Sigmoid colon (tissue), 7 donors: ENCODE measurements around the gene CYSLTR1. TPM values are rescaled to one million over a fixed set of nuclear protein-coding genes. Genes with fewer than 3 reads are reported as not detected.

ENCODE experiments used
- DNase-seq: peaks from one replicate; pipeline ENCODE4 v3.0.0-alpha.2; 2019
- H3K27ac ChIP-seq, 4 donors: fragments of 200-600 bp; sonication (generic); one replicate each; pipeline ENCODE4 v1.5.1; 2016 to 2019; ENCODE audit warnings: mild to moderate bottlenecking in 1 of 4
- H3K27me3 ChIP-seq, 3 donors: fragments of 200-600 bp; sonication (generic); one replicate each; pipeline ENCODE4 v1.5.1; 2019; ENCODE audit warnings: mild to moderate bottlenecking in 1 of 3
- H3K36me3 ChIP-seq, 4 donors: fragments of 200-600 bp; sonication (generic); one replicate each; pipeline ENCODE4 v1.5.1; 2016 to 2019
- H3K4me1 ChIP-seq, 4 donors: fragments of 200-600 bp; sonication (generic); one replicate each; pipeline ENCODE4 v1.5.1; 2017 to 2019
- H3K4me3 ChIP-seq, 4 donors: fragments of 200-600 bp; sonication (generic); one replicate each; pipeline ENCODE4 v1.5.1; 2017 to 2019; ENCODE audit warnings: mild to moderate bottlenecking in 2 of 4, moderate library complexity in 1 of 4
- H3K9me3 ChIP-seq, 4 donors: fragments of 200-600 bp in 3 of 4; sonication (generic) in 3 of 4; one replicate each; pipeline versions ENCODE4 v1.5.1 to v1.6.1; 2013 to 2019
- CTCF ChIP-seq, 4 experiments: fragments of 450-650 bp in 3 of 4; fragments of 200-600 bp in 1 of 4; IDR thresholded peaks; one replicate each; pipeline ENCODE4 v1.5.1; 2016 to 2019; ENCODE audit warnings: antibody characterized with exemption in 4 of 4, mild to moderate bottlenecking in 3 of 4, moderate library complexity in 2 of 4
- EP300 ChIP-seq, 4 donors: sonication (generic); formaldehyde crosslinking; IDR thresholded peaks; one replicate each; pipeline ENCODE4 v1.6.1; 2017; ENCODE audit warnings: antibody characterized with exemption in 4 of 4
- POLR2A ChIP-seq, 2 donors: fragments of 450-650 bp; IDR thresholded peaks; one replicate each; pipeline ENCODE4 v1.6.1; 2016; ENCODE audit warnings: antibody characterized with exemption in 2 of 2, mild to moderate bottlenecking in 2 of 2, moderate library complexity in 2 of 2
- POLR2AphosphoS5 ChIP-seq, 4 donors: sonication (generic); formaldehyde crosslinking; IDR thresholded peaks; one replicate each; pipeline ENCODE4 v1.6.1; 2017; ENCODE audit warnings: antibody characterized with exemption in 4 of 4
- WGBS, 2 donors: extraction: QIAGEN DNeasy Blood & Tissue Kit; methylation state at CpG; one replicate each; pipeline ENCODE4 v1.1.7; 2013; 5-methylcytosine and 5-hydroxymethylcytosine counted together
- intact Hi-C: fragments of 100-400 bp; cut with DNase I; formaldehyde crosslinking; loops from one replicate; pipeline ENCODE4 v1.15.1; 2023
- polyA plus RNA-seq, 3 donors: library from polyadenylated mRNA; stranded (reverse); fragments of 200-250 nt; gene quantifications; one replicate each; pipeline ENCODE4 v1.2.3, GENCODE V29; 2013
- total RNA-seq, 4 donors: library from RNA; depleted of rRNA; stranded (reverse); fragments of >200 nt; gene quantifications; one replicate each; pipeline ENCODE4 v1.1.0, GENCODE V29; 2016
- donor health status: healthy with polysubstance abuse.
- donor health status: Bipolar disorder and iron deficiency.
- donor health status: healthy.

The CYSLTR1 gene, protein sequence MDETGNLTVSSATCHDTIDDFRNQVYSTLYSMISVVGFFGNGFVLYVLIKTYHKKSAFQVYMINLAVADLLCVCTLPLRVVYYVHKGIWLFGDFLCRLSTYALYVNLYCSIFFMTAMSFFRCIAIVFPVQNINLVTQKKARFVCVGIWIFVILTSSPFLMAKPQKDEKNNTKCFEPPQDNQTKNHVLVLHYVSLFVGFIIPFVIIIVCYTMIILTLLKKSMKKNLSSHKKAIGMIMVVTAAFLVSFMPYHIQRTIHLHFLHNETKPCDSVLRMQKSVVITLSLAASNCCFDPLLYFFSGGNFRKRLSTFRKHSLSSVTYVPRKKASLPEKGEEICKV
- 1 to 10 TPM; 1.2 to 3.0 (median 1.7) TPM for total RNA-seq
- polyA plus RNA-seq, result 1 to 10 TPM in 2 of 3 donors, under 1 TPM in 1; 0.60 to 2.9 (median 1.6) TPM

DNA sequence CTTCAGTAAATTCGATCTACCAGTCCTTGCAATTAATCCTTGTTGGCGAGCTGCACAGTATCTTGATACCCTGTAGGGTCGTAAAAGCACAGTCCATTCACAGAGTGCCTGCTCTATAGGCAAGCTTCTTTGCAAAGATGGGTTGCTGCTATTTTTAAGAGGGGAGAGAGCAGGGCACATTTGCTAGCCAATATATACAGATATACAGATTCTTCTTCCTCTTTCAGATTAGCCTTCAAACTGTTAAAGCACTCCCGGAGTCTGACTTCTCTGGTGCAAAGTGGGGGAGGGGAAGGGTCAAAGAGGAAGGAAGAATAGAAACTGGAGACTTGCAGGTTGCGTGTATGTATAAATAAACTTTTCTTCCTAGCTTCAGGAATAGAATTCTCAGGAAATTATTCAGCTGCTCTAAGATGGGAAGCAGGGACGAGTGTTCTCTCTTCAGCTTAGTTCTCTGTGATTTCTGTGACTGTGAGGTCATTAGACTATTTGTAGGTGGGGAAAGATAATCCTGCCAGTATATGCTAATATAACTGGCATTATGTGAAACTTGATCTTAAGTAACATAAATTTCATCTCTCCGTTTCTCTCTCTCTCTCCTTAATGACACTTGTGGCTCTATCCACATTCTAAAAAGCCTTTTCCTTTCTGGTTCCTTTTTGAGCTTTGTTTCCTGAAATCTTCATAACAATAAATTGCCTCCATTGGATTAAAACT lies at the start of gene CYSLTR1:
Gene CYSLTR1 (minus strand): TSS at position 242 of the 717 bp plus-strand sequence. CDS start 53,865 bp downstream, outside the sequence.
- 20% methylated on average over 7 of the region's 7 CpGs for WGBS, 2 donors
- Histone ChIP-seq H3K27me3 (no peaks in the 10 kb centered on the region), H3K36me3 (no peaks in the 10 kb centered on the region), H3K27ac (peak within 1 kb of the TSS in 2 of 4 donors; percentile 5 to 69), H3K4me3 (peak within 1 kb of the TSS in 2 of 4 donors; percentile 15 to 25), H3K4me1 (no peaks in the 10 kb centered on the region), H3K9me3 (no peaks in the 10 kb centered on the region)
- intact Hi-C loops, result no loop called here
- DNase-seq, result no peak
- TF ChIP-seq POLR2A (IDR thresholded peaks at IDR 0.05), result no peak
- TF ChIP-seq POLR2AphosphoS5 (IDR thresholded peaks at IDR 0.05), result no peak
- no peak for TF ChIP-seq CTCF (IDR thresholded peaks at IDR 0.05)
- no peak for TF ChIP-seq EP300 (IDR thresholded peaks at IDR 0.05)

DNA sequence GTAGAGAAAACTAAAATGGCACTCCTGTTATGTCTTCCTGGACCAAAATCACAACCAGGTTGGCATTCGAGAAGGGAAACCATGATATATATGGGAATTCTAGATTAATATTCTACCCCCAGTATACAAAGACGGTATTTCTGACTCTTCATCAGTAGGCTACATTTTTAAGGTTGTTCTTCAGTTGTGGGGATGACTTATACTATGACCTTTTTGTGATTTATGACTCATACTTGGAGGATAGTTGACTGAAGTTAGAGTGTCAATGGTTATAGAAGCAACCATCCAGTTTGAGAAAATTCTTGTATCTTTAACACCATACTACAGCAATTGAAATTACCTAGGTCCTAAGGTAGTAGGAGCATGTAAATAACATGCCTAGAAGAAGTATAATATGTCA lies 49.8 kb upstream of the CYSLTR1 start:
- Histone ChIP-seq H3K4me1 (no peaks in the 10 kb centered on the region), H3K36me3 (no peaks in the 10 kb centered on the region), H3K9me3 (no peaks in the 10 kb centered on the region), H3K27ac (no peak overlapping the region), H3K27me3 (no peaks in the 10 kb centered on the region), H3K4me3 (no peak overlapping the region)
- intact Hi-C loops, result no loop called here
- WGBS, 2 donors, result 89 to 94% methylated on average over 2 of the region's 2 CpGs
- TF ChIP-seq POLR2AphosphoS5 (IDR thresholded peaks at IDR 0.05) (no peak), CTCF (IDR thresholded peaks at IDR 0.05) (no peak), EP300 (IDR thresholded peaks at IDR 0.05) (no peak), POLR2A (IDR thresholded peaks at IDR 0.05) (no peak)
- no peak for DNase-seq

- intact Hi-C loops, result no loop called here
- Histone ChIP-seq H3K9me3 (no peaks in the 10 kb centered on the region), H3K4me1 (no peaks in the 10 kb centered on the region), H3K27me3 (no peaks in the 10 kb centered on the region), H3K27ac (no peak overlapping the region), H3K36me3 (no peaks in the 10 kb centered on the region), H3K4me3 (no peak overlapping the region)
- TF ChIP-seq POLR2A (IDR thresholded peaks at IDR 0.05), result no peak
- no peak for TF ChIP-seq POLR2AphosphoS5 (IDR thresholded peaks at IDR 0.05)
- TF ChIP-seq EP300 (IDR thresholded peaks at IDR 0.05), result no peak
- TF ChIP-seq CTCF (IDR thresholded peaks at IDR 0.05), result no peak
- DNase-seq, result no peak
These were observed 48.5 kb upstream of the CYSLTR1 start for GRCh38 chrX:78375894-78376293.

DNA sequence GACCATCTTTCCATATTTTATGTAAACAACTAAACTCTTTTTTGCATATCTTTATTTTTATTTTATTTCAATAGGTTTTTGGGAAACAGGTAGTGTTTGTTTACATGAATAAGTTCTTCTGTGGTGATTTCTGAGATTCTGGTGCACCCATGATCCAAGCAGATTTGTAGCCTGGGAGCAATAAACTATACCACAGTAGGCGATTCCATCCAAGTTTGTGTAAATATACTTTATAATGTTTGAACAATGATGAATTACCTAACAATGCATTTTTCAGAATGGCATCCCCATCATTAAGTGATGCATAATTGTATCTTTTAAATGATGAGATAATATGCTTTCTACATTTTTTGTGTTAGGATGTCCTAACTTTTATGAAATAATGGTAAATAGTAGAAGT lies 39.2 kb upstream of the CYSLTR1 start:
- TF ChIP-seq CTCF (IDR thresholded peaks at IDR 0.05) (no peak), POLR2AphosphoS5 (IDR thresholded peaks at IDR 0.05) (no peak), EP300 (IDR thresholded peaks at IDR 0.05) (no peak), POLR2A (IDR thresholded peaks at IDR 0.05) (no peak)

More for the DNA sequence above, 39.2 kb upstream of the CYSLTR1 start:
- no peaks in the 10 kb centered on the region for H3K36me3 ChIP-seq
- no peak overlapping the region for H3K27ac ChIP-seq
- H3K27me3 ChIP-seq, result no peaks in the 10 kb centered on the region
- intact Hi-C loops, result no loop called here
- H3K4me1 ChIP-seq, result no peaks in the 10 kb centered on the region
- H3K9me3 ChIP-seq, result no peaks in the 10 kb centered on the region
- no peak for DNase-seq
- no peak overlapping the region for H3K4me3 ChIP-seq
- WGBS, 2 donors, result 19 to 65% methylated on average over 1 of the region's 1 CpG
